SU-DHL-6 (cell line): Measurements from ENCODE around the gene LRP4.
"Not testable (repeated sequence)": the region's sequence is repeated elsewhere in the genome, so short reads cannot be mapped to it uniquely, and the experiment has no call there.

Experiments used
- H2AFZ ChIP-seq: fragments of 200-600 bp; sonication (generic); 2 replicates; pipeline ENCODE4 v1.6.1; 2014; ENCODE audit warnings: low read depth, mild to moderate bottlenecking, moderate library complexity, mixed read lengths, antibody characterized with exemption, low read length; ENCODE audit not compliant: severe bottlenecking
- H3F3A ChIP-seq: fragments of 200-600 bp; shearing (Covaris generic); 2 replicates; pipeline ENCODE4 v1.6.0; 2016; ENCODE audit warnings: antibody characterized with exemption, mild to moderate bottlenecking; ENCODE audit not compliant: insufficient read depth
- H3K27ac ChIP-seq: fragments of 200-600 bp; sonication (generic); 2 replicates; pipeline ENCODE4 v1.5.1; 2016; ENCODE audit warnings: low read depth, mild to moderate bottlenecking, low read length, moderate library complexity, mixed read lengths
- H3K27me3 ChIP-seq: fragments of 200-600 bp; sonication (generic), shearing (Covaris generic); 2 replicates; pipeline ENCODE4 v1.6.0; 2014; ENCODE audit warnings: mild to moderate bottlenecking, low read length
- H3K36me3 ChIP-seq: fragments of 200-600 bp; sonication (generic); 2 replicates; pipeline ENCODE4 v1.6.1; 2014; ENCODE audit warnings: mild to moderate bottlenecking, low read length, mixed read lengths
- H3K4me2 ChIP-seq: fragments of 300-600, 200-600 bp; shearing (Covaris generic), sonication (generic); 2 replicates; pipeline ENCODE4 v1.6.0; 2014; ENCODE audit warnings: low read length, low read depth, mild to moderate bottlenecking; ENCODE audit not compliant: poor library complexity, severe bottlenecking
- H3K4me3 ChIP-seq: fragments of 200-600 bp; sonication (generic); 2 replicates; pipeline ENCODE4 v1.5.1; 2014; ENCODE audit warnings: antibody characterized with exemption, low read length, mild to moderate bottlenecking, mixed read lengths; ENCODE audit not compliant: insufficient read depth, poor library complexity, severe bottlenecking
- H3K79me2 ChIP-seq: fragments of 200-600 bp; sonication (generic); 2 replicates; pipeline ENCODE4 v1.6.1; 2014; ENCODE audit warnings: mild to moderate bottlenecking, low read length, moderate library complexity; ENCODE audit not compliant: insufficient read depth
- H3K9ac ChIP-seq: fragments of 200-600 bp; sonication (generic); 2 replicates; pipeline ENCODE4 v1.7.0; 2014; ENCODE audit warnings: mild to moderate bottlenecking, low read length
- H3K9me2 ChIP-seq: fragments of 200-600 bp; sonication (generic); replicated peaks from 2 replicates; pipeline ENCODE4 v1.6.1; 2014; ENCODE audit warnings: low read length; ENCODE audit not compliant: insufficient read depth
- H3K9me3 ChIP-seq: fragments of 200-600 bp; sonication (generic); 2 replicates; pipeline ENCODE4 v1.6.1; 2014; ENCODE audit warnings: low read length, mixed read lengths; ENCODE audit not compliant: insufficient read depth
- H4K20me1 ChIP-seq: fragments of 200-600 bp; sonication (generic); 2 replicates; pipeline ENCODE4 v1.6.1; 2014; ENCODE audit warnings: low read depth, mild to moderate bottlenecking, antibody characterized with exemption, low read length, moderate library complexity, mixed read lengths
- CTCF ChIP-seq: fragments of 200-600 bp; sonication (generic); IDR thresholded peaks from one replicate; pipeline ENCODE4 v1.5.1; 2017; ENCODE audit warnings: antibody characterized with exemption, mild to moderate bottlenecking, low read length, moderate library complexity; ENCODE audit not compliant: insufficient read depth, poor library complexity, severe bottlenecking
- EZH2phosphoT487 ChIP-seq: fragments of 200-600 bp; sonication (generic), shearing (Covaris generic); conservative IDR thresholded peaks from 2 replicates; pipeline ENCODE4 v1.6.1; 2018; ENCODE audit warnings: mild to moderate bottlenecking, antibody characterized with exemption, low read length, moderate library complexity, mixed read lengths

The LRP4 gene

GRCh38 chr11:46963844-46964243, 45.5 kb upstream of the LRP4 start:
- Histone ChIP-seq H3K27ac (no peak overlapping the region), H4K20me1 (no peaks in the 10 kb centered on the region), H3K4me2 (no peak overlapping the region), H3K9me3 (no peaks in the 10 kb centered on the region), H3K36me3 (no peaks in the 10 kb centered on the region), H3K79me2 (no peaks in the 10 kb centered on the region), H2AFZ (no peak overlapping the region), H3F3A (no peaks in the 10 kb centered on the region; the same call in 1 of the 2 replicates), H3K9me2 (no peaks in the 10 kb centered on the region), H3K27me3 (no peaks in the 10 kb centered on the region), H3K4me3 (no peak overlapping the region), H3K9ac (no peak overlapping the region)
- TF ChIP-seq CTCF = no peak

GRCh38 chr11:46961886-46962285, 43.5 kb upstream of the LRP4 start:
- H3F3A ChIP-seq, H3K27me3 ChIP-seq, H3K9me3 ChIP-seq, H3K36me3 ChIP-seq, H2AFZ ChIP-seq, H3K4me3 ChIP-seq, H3K79me2 ChIP-seq, H3K27ac ChIP-seq, H3K9ac ChIP-seq, H3K4me2 ChIP-seq, H4K20me1 ChIP-seq, H3K9me2 ChIP-seq: not testable (repeated sequence)

- Histone ChIP-seq H3K27ac (no peak overlapping the region), H3K9me2 (no peaks in the 10 kb centered on the region), H3K27me3 (no peaks in the 10 kb centered on the region), H3K9ac (no peak overlapping the region), H3K36me3 (no peaks in the 10 kb centered on the region), H3K9me3 (no peaks in the 10 kb centered on the region), H3F3A (peaks cover 5% of the 10 kb centered on the region; the same call in 1 of the 2 replicates), H2AFZ (no peak overlapping the region), H3K4me3 (no peak overlapping the region), H3K4me2 (no peak overlapping the region), H4K20me1 (no peaks in the 10 kb centered on the region), H3K79me2 (no peaks in the 10 kb centered on the region)
- no peak for TF ChIP-seq CTCF
- no peak for TF ChIP-seq EZH2phosphoT487
These were observed 42.7 kb upstream of the LRP4 start for GRCh38 chr11:46961041-46961440.

GRCh38 chr11:46958777-46959176, 40.4 kb upstream of the LRP4 start:
- no peak overlapping the region for H2AFZ ChIP-seq
- H3K9me3 ChIP-seq = no peaks in the 10 kb centered on the region
- no peaks in the 10 kb centered on the region for H3K36me3 ChIP-seq
- H3K4me3 ChIP-seq = no peak overlapping the region
- H3F3A ChIP-seq = 0 out of 2 replicates have a peak, but pooled peaks cover 5% of the 10 kb centered on the region
- H3K9ac ChIP-seq = no peak overlapping the region
- H3K9me2 ChIP-seq = no peaks in the 10 kb centered on the region
- no peaks in the 10 kb centered on the region for H3K27me3 ChIP-seq
- no peak overlapping the region for H3K27ac ChIP-seq
- H4K20me1 ChIP-seq = no peaks in the 10 kb centered on the region
- H3K79me2 ChIP-seq = no peaks in the 10 kb centered on the region
- no peak for TF ChIP-seq CTCF
- no peak for TF ChIP-seq EZH2phosphoT487
- no peak overlapping the region for H3K4me2 ChIP-seq
